ENCODE results near the gene LPP.

LPP gene

DNA sequence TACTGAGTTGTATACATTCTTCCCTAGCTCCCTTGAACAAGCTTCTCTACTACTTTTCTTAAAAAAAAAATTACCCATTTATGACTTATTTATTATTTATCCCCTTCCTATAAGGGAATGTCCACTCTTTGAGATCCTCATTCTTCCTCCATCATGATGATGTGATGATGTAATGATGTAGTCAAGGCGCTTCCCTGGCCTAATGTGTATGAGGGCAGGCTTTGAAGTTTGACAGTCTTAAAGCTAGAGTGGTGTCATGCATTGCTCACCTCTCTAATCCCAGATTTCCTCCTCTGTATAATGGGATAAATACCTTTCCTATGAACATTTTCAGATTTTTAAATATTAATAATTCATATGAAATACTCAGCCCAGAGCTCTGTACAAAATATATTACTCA lies 531.8 kb downstream of the LPP start:
- DNase-seq (ENCODE audit: insufficient read length) (no peak), FAIRE-seq (no peak)
- TF ChIP-seq POLR2A (IDR thresholded peaks at IDR 0.05; ENCODE audit: low read depth, low read length): no peak
- TF ChIP-seq TAF1 (IDR thresholded peaks at IDR 0.05; ENCODE audit: borderline replicate concordance, low read depth, low read length): no peak
- TF ChIP-seq POLR2AphosphoS5 (IDR thresholded peaks at IDR 0.05; ENCODE audit: low read depth, low read length): no peak

DNA sequence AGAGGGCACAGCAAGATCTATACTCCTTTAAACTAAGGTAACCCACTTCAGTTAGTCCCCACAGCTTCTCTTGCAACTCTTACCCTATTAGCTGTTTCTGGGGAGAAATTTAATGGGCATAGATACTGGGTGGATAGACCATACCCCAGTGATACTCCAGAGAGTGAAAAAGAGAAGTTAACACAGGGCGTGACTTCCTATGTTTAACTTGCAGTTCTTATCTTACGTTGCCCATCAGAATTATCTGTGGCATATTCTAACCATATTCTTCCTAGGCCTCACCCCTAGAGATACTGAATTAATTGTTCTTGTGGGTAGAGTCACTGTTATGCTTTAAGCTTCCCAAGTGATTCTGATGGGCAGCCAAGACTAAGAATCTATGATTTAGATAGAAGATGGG lies 532.4 kb downstream of the LPP start:
- no peak for FAIRE-seq
- no peak for DNase-seq (ENCODE audit: insufficient read length)
- no peak for TF ChIP-seq POLR2AphosphoS5 (IDR thresholded peaks at IDR 0.05; ENCODE audit: low read depth, low read length)
- TF ChIP-seq TAF1 (IDR thresholded peaks at IDR 0.05; ENCODE audit: borderline replicate concordance, low read depth, low read length): no peak
- TF ChIP-seq POLR2A (IDR thresholded peaks at IDR 0.05; ENCODE audit: low read depth, low read length): no peak

DNA sequence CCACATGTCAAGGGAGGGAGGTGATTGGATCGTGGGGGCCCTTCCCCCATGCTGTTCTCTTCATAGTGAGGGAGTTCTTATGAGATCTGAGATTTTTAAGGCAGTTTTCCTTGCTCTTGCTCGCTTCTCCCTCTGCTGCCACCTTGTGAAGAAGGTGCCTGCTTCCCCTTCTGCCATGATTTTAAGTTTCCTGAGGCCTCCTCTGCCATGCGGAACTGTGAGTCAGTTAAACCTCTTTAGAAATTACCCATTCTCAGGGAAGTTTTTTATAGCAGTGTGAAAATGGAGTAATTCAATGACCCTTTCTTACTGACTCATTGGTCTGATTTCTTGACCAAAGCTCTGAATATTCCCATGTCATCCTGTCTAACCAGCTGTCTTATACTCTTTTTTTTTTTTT lies 533.4 kb downstream of the LPP start:
- FAIRE-seq (no peak), DNase-seq (ENCODE audit: insufficient read length) (no peak)
- TF ChIP-seq POLR2AphosphoS5 (IDR thresholded peaks at IDR 0.05; ENCODE audit: low read depth, low read length): no peak
- no peak for TF ChIP-seq TAF1 (IDR thresholded peaks at IDR 0.05; ENCODE audit: borderline replicate concordance, low read depth, low read length)
- TF ChIP-seq POLR2A (IDR thresholded peaks at IDR 0.05; ENCODE audit: low read depth, low read length): no peak

DNA sequence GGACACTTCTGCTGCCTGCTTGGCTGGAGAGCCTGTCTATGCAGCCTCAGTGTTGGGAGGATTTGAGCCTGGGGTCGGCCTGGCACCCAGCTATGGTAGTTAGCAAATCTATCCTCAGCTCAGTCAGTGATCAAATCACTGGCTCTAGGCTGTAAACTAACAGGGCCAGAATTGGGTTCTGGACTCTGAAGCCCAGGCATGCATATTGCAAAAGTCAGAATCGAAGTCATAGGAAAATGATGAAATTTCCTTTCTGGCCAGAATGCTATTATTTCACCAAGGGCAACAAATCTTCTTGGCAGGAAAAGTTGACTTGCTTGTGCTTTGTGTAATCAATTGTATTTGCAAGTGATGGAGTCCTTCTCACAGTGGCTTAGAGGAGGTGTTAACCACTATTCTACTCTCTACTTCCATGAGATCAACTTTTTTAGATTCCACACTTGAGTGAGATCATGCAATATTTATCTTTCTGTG lies 535.2 kb downstream of the LPP start:
- FAIRE-seq (no peak), DNase-seq (ENCODE audit: insufficient read length) (no peak)
- TF ChIP-seq POLR2A (IDR thresholded peaks at IDR 0.05; ENCODE audit: low read depth, low read length): no peak
- no peak for TF ChIP-seq POLR2AphosphoS5 (IDR thresholded peaks at IDR 0.05; ENCODE audit: low read depth, low read length)
- no peak for TF ChIP-seq TAF1 (IDR thresholded peaks at IDR 0.05; ENCODE audit: borderline replicate concordance, low read depth, low read length)

DNA sequence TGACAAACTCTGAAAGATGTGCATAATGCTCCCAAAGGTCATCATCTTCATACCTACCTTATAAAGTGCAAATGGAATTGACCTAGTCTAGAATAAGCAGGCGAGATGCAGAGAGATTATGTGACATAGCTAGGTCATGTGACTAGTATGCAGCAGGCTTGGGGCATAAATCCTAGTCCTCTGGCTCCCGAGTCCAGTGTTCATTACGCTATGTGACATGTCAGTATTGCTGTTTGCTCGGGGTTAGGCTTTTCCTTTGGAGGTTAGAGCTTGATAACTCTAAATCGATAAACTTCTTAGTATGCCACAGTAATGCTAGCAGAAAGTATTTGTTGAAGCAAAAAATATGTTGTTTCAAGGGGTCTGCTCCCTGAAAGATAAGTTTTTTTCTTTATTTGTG lies 536.1 kb downstream of the LPP start:
- DNase-seq (ENCODE audit: insufficient read length) (no peak), FAIRE-seq (no peak)
- no peak for TF ChIP-seq TAF1 (IDR thresholded peaks at IDR 0.05; ENCODE audit: borderline replicate concordance, low read depth, low read length)
- TF ChIP-seq POLR2A (IDR thresholded peaks at IDR 0.05; ENCODE audit: low read depth, low read length): no peak
- no peak for TF ChIP-seq POLR2AphosphoS5 (IDR thresholded peaks at IDR 0.05; ENCODE audit: low read depth, low read length)

DNA sequence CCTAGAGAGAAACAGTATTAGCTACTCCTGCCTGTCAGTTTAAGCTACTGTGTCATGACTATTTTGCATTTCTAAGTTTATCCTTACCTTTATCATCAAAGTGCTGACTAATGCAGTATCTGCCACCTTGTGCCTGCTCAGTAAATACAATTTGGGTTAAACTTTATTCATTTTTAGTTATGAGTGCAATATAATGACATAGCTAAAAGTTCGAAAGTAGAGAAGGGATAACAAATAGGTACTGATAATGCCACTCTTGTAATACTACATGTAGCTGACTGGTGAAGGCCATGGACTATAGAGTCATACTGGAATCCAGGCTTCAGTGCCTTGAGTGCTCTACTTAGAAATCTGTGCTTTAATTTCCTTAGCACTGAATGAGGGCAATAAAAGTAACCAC lies 537.0 kb downstream of the LPP start:
- DNase-seq (ENCODE audit: insufficient read length): no peak
- no peak for FAIRE-seq
- TF ChIP-seq TAF1 (IDR thresholded peaks at IDR 0.05; ENCODE audit: borderline replicate concordance, low read depth, low read length) (no peak), POLR2AphosphoS5 (IDR thresholded peaks at IDR 0.05; ENCODE audit: low read depth, low read length) (no peak), POLR2A (IDR thresholded peaks at IDR 0.05; ENCODE audit: low read depth, low read length) (no peak)

DNA sequence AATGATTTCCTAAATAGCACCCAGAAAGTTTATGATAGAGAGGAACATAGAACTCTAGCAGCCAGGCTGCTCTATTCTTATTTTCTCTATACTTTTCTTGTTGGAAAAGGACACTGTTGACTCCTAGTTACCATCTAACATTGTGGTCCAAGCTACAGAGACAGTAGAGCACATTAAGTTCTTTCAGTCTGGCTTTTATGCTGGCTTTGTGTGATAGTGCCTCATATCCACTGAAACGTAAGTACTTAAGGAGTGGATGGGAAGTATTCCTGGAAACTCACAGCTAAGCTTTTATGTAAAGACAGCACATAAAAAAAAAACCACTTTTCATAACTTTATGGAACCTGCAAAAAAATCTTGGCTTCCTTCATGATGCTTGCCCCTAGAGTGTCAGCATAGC lies 537.7 kb downstream of the LPP start:
- TF ChIP-seq POLR2A (IDR thresholded peaks at IDR 0.05; ENCODE audit: low read depth, low read length) (no peak), POLR2AphosphoS5 (IDR thresholded peaks at IDR 0.05; ENCODE audit: low read depth, low read length) (no peak), TAF1 (IDR thresholded peaks at IDR 0.05; ENCODE audit: borderline replicate concordance, low read depth, low read length) (no peak)
- FAIRE-seq: no peak
- no peak for DNase-seq (ENCODE audit: insufficient read length)

DNA sequence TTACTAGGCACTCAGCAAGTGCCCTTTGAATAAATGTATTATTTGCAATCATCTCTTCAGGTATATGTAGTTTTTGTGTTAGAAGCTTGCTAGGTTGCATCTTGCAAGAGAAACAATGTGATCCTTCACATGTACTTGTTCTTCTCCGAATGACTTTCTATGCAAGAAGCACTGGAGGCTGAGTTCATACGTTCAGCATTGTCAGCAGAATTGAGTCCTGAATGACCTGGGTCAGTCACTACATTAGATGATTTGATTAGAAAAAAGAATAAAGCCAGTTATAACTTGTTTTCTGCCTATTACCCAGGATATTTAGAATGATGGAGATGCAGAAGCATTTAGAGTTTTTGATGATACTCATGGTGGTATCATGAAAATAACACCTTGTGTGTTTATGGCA lies 538.7 kb downstream of the LPP start:
- DNase-seq (ENCODE audit: insufficient read length) (no peak), FAIRE-seq (no peak)
- TF ChIP-seq POLR2AphosphoS5 (IDR thresholded peaks at IDR 0.05; ENCODE audit: low read depth, low read length): no peak
- no peak for TF ChIP-seq POLR2A (IDR thresholded peaks at IDR 0.05; ENCODE audit: low read depth, low read length)
- TF ChIP-seq TAF1 (IDR thresholded peaks at IDR 0.05; ENCODE audit: borderline replicate concordance, low read depth, low read length): no peak

DNA sequence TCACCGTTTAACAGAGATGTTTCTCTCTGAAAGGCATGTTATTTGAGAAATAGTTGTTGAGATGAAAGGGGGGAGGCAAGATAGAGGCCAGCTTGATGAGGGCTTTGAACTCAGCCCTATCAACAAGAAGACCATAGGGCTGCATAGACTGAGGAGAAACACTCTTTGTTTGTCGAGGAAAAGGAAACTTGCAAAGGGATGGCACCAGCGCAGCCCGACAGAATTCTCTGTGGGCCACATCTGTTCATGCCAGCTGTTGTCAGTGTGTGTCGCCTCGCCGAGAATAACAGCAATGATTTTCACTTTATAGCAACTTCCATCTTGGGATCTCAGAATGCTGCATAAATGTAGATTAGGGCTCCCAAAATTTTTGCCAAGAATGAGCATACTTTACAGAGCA lies 539.5 kb downstream of the LPP start:
- no peak for FAIRE-seq
- DNase-seq (ENCODE audit: insufficient read length): no peak
- no peak for TF ChIP-seq TAF1 (IDR thresholded peaks at IDR 0.05; ENCODE audit: borderline replicate concordance, low read depth, low read length)
- TF ChIP-seq POLR2AphosphoS5 (IDR thresholded peaks at IDR 0.05; ENCODE audit: low read depth, low read length): no peak

DNA sequence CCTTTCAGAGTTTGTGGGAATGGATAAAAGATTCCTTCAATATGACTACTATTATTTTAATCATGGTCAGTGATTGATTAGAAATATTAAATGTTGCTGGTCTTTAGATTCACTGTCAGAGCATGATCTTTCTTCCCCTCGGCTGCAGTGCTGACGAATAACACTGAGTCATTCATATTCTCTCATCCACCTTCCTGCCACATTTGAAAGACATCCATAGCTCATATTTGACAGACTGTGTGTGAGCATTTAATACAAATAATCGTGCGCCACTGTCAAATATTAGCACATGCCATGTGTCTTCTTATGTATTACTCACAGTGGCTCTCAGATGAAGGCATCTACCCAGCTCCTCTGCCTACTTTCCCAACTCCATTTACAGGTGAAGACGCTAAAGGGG lies 541.3 kb downstream of the LPP start:
- FAIRE-seq (no peak), DNase-seq (ENCODE audit: insufficient read length) (no peak)
- TF ChIP-seq POLR2A (IDR thresholded peaks at IDR 0.05; ENCODE audit: low read depth, low read length) (no peak), POLR2AphosphoS5 (IDR thresholded peaks at IDR 0.05; ENCODE audit: low read depth, low read length) (no peak), TAF1 (IDR thresholded peaks at IDR 0.05; ENCODE audit: borderline replicate concordance, low read depth, low read length) (no peak)

DNA sequence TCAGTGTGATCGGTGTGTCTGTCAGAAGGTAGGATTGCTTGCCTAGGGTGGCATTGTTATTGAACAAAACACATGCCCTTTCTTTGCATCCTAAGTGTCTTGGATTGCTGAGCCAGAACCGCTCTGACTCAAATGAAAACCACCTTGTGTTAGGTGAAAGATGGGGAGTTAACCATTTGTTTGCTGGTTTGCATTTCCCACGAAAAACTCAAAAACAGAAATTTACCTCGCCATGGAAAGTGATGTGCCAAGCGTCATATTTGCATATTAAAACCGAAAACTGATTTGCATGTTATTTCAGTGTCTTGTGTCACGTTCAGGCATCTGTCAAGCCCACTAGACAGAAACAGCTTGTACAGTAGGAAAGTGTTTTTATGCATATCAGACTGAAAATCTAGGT lies 543.2 kb downstream of the LPP start:
- no peak for DNase-seq (ENCODE audit: insufficient read length)
- TF ChIP-seq POLR2A (IDR thresholded peaks at IDR 0.05; ENCODE audit: low read depth, low read length) (no peak), TAF1 (IDR thresholded peaks at IDR 0.05; ENCODE audit: borderline replicate concordance, low read depth, low read length) (no peak), POLR2AphosphoS5 (IDR thresholded peaks at IDR 0.05; ENCODE audit: low read depth, low read length) (no peak)
- FAIRE-seq: no peak

DNA sequence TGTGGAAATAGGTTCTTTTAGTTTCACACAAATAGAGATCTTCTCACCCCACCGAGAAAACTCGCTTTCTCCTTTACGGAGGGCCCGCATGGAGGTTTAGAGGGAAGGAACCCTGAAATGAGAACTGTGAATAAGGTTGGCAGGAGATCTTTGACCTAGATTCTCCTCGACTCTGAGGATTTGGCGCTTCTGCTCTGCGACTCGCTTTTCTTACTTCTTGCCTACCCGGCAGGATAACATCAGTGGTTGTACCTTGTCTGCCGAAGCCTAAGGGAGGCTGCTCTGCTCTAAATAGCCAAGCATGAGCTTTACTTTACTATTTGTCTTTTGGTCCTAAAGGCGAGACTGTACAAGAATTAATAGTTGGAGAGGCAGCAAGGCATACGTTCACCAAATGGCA lies 544.5 kb downstream of the LPP start:
- no peak for FAIRE-seq

DNA sequence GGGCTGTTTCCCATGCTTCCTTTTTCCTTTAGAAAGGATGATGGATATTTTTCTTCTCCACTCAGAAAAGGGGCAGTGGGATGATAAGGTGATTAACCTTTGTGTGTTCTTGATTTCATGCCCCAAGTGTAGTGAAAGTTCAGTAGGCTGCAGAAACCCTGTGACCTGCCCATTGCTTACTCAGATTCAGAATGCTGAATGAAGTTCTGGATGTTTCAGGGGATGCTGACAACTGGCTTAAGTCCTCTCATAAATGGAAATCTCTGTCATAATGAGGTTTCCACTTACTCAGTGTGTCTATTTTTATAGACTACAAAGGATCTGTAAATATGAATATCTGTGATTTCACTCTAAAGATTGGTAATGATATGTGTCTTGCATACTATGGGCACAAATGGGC lies 546.5 kb downstream of the LPP start:
- TF ChIP-seq TAF1 (IDR thresholded peaks at IDR 0.05; ENCODE audit: borderline replicate concordance, low read depth, low read length) (no peak), POLR2A (IDR thresholded peaks at IDR 0.05; ENCODE audit: low read depth, low read length) (no peak), POLR2AphosphoS5 (IDR thresholded peaks at IDR 0.05; ENCODE audit: low read depth, low read length) (no peak)
- DNase-seq (ENCODE audit: insufficient read length) (no peak), FAIRE-seq (no peak)

More for the DNA sequence above, 544.5 kb downstream of the LPP start:
- TF ChIP-seq POLR2A (IDR thresholded peaks at IDR 0.05; ENCODE audit: low read depth, low read length) (no peak), TAF1 (IDR thresholded peaks at IDR 0.05; ENCODE audit: borderline replicate concordance, low read depth, low read length) (no peak), POLR2AphosphoS5 (IDR thresholded peaks at IDR 0.05; ENCODE audit: low read depth, low read length) (no peak)
- no peak for DNase-seq (ENCODE audit: insufficient read length)
